GM19372 (cell line): ENCODE data around the gene GAGE12F.
"Not testable (repeated sequence)": the region's sequence is repeated elsewhere in the genome, so short reads cannot be mapped to it uniquely, and the experiment has no call there.

ENCODE experiments used
- ATAC-seq: cut with Tn5 transposase; IDR thresholded peaks from one replicate; pipeline ENCODE4 v1.9.1; 2021; ENCODE audit warnings: mild to moderate bottlenecking, low read depth, moderate library complexity; ENCODE audit not compliant: unreplicated experiment

GAGE12F gene

GRCh38 chrX:49560542-49560941, at the start of gene GAGE12F:
TSS of gene GAGE12F (plus strand) at chrX:49560842. CDS start at chrX:49561997, 1,155 bp downstream.
- not testable (repeated sequence) for ATAC-seq

- ATAC-seq, result not testable (repeated sequence)
These were observed 28.8 kb upstream of the GAGE12F start, which contains the start of gene GAGE12C for GRCh38 chrX:49531877-49532276. TSS of gene GAGE12C (plus strand) at chrX:49532177. CDS start at chrX:49533332, 1,155 bp downstream.

GRCh38 chrX:49541433-49541832, 19.2 kb upstream of the GAGE12F start, which contains the start of gene GAGE12D:
TSS of gene GAGE12D (plus strand) at chrX:49541733. CDS start at chrX:49542888, 1,155 bp downstream.
- not testable (repeated sequence) for ATAC-seq

GRCh38 chrX:49550989-49551388, 9.7 kb upstream of the GAGE12F start, which contains the start of gene GAGE12E:
TSS of gene GAGE12E (plus strand) at chrX:49551289. CDS start at chrX:49552444, 1,155 bp downstream.
- not testable (repeated sequence) for ATAC-seq

- not testable (repeated sequence) for ATAC-seq
These were observed 8.1 kb downstream of the GAGE12F start for GRCh38 chrX:49568728-49569127.

- not testable (repeated sequence) for ATAC-seq
These were observed 8.5 kb downstream of the GAGE12F start for GRCh38 chrX:49569152-49569551.

GRCh38 chrX:49570100-49570499, 9.5 kb downstream of the GAGE12F start, which contains the start of gene GAGE12G:
TSS of gene GAGE12G (plus strand) at chrX:49570400. CDS start at chrX:49571555, 1,155 bp downstream.
- not testable (repeated sequence) for ATAC-seq

- not testable (repeated sequence) for ATAC-seq
These were observed 19.0 kb downstream of the GAGE12F start, which contains the start of gene GAGE12H for GRCh38 chrX:49579649-49580048. TSS of gene GAGE12H (plus strand) at chrX:49579949. CDS start at chrX:49581104, 1,155 bp downstream.

- not testable (repeated sequence) for ATAC-seq
These were observed 28.6 kb downstream of the GAGE12F start, which contains the start of gene GAGE2A for GRCh38 chrX:49589196-49589595. TSS of gene GAGE2A (plus strand) at chrX:49589496. CDS start at chrX:49590651, 1,155 bp downstream.

GRCh38 chrX:49589769-49590478, 29.3 kb downstream of the GAGE12F start:
- not testable (repeated sequence) for ATAC-seq

- ATAC-seq, result not testable (repeated sequence)
These were observed 29.8 kb downstream of the GAGE12F start for GRCh38 chrX:49590488-49590887.

GRCh38 chrX:49598720-49599119, 38.1 kb downstream of the GAGE12F start, which contains the start of gene GAGE1:
TSS of gene GAGE1 (plus strand) at chrX:49599020. CDS start at chrX:49600175, 1,155 bp downstream.
- ATAC-seq, result not testable (repeated sequence)

- ATAC-seq, result no peak
These were observed 50.2 kb downstream of the GAGE12F start for GRCh38 chrX:49610718-49611310.
